NCI-H748 treated with DMSO at 0.1 percent for 48 hours (cell line): ENCODE data around the gene FANCI.

ENCODE experiments used
- DNase-seq: peaks from one replicate; lab custom pipeline; 2025; lab: John Stamatoyannopoulos, UW

The FANCI gene

DNA sequence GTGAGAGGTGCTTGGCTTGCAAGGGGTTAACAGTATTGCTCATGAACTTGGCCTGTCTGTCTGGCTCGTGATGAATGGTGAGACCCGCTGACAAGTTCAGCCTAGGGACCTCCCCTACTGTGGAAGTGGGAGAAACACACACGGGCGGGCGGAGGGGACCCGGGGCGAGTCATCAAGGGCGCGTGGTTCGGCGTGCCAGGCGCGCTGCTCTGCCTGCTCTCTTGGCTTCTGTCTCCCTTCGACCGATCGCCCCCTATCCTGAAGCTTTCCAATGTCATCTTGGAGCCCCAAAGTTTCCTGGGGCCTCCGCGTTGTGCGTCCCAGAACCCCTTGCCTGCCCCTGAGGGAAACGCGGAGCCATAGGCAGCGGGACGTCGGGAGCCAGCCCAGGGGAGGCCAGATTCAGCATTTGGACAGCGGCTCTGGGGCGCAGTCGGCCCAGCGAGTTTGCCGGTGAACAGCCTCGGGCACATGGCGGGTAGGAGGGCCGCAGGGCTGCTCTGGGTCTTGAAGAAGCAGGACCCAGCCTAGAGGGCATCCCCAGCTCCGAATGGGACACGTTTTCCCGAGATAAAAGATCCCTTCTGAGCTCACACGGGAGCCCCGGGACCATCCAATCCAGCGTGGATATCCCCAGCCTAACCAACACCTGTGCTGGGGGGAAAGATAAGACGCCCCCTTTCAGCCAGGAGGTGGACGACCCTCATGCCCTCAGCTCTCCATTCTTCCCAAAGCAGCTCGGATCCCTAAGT lies 117.8 kb downstream of the FANCI start:
- peak; percentile 34 for DNase-seq

DNA sequence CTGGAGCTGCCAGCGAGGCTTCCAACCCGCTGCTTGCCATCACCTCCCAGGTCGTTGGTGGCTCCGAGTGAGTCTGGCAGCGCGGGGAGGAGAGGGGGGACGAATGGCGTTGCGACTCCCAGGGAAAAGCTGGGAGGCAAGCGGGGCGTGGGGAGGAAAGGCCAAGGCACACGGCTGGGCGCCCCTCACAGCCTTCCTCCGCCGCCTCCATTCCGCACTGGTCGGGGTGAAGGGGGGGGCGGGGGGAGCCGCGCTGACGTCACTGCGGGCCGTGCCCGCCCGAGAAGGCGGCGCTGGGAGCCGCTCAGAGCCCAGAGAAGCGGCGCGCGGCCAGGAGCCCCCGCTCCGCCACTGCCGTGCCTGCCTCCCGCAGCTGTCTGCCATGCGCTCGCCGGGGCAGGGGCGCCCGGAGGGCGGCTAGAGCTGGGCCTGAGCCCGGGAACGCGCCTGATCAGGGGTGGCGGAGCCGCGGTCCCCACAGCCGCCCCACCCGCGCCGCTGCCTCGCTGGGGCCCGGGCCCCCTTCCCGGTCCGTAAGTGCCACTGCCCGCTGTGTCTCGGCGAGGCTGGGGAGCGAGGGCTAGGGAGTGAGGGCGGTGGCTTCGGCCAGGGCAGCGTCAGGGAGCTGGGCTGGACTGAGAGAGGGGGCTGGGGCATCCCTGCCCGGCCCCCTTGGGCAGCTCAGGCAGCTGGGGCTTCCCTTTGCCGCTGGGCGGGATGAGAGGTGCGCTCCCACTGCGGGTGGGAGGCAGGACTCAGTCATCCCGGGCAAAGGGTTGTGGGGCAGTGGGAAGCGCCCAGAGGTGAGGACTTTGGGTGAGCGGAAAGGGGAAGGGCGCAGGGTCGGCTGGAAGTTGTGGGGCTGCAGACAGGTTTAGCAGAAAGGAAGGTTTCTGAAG lies 118.7 kb downstream of the FANCI start:
- DNase-seq, result peak; percentile 39

DNA sequence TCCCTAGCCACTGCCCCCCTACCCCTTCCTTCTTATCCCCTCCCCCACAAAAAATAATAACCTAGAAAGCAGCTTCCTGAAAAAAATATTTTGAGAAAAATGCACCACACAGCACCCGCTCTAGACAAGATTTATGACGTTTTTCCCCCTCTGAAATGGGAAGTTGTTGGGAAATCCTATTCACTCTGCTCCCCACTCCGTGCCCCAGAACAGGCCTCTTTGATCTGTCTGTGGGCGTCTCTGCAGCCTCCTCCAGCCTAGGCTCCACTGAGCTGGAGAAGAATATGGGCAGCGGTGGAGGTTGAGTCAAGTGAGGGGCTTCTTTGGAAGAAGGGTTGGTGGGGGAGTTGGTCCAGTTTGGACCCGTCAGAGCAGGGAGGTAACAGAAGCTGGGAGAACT lies 119.4 kb downstream of the FANCI start:
- DNase-seq, result no peak

- DNase-seq, result no peak
Measured at GRCh38 chr15:89363770-89364169, 120.0 kb downstream of the FANCI start.

DNA sequence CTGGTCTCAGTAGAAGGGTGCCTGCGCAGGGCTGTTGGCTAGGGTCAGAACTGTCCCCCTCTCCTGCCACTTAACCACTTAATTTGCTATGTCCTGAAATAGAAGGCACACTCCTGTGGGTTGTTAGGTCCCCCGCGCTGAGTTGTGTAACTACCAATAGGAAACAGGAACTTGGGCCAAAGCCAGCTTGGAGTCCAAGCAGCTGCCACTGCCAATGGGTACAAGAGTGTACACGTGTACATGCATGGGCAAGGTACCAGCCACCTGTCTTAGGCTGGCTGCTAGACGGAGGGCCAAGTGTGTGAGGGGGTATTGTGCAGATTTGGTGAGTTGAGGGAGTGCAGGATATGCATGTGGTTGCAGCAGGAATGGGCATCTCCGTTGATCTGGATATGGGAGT lies 120.6 kb downstream of the FANCI start:
- no peak for DNase-seq

- no peak for DNase-seq
Measured at GRCh38 chr15:89364741-89365450, 121.1 kb downstream of the FANCI start.

DNA sequence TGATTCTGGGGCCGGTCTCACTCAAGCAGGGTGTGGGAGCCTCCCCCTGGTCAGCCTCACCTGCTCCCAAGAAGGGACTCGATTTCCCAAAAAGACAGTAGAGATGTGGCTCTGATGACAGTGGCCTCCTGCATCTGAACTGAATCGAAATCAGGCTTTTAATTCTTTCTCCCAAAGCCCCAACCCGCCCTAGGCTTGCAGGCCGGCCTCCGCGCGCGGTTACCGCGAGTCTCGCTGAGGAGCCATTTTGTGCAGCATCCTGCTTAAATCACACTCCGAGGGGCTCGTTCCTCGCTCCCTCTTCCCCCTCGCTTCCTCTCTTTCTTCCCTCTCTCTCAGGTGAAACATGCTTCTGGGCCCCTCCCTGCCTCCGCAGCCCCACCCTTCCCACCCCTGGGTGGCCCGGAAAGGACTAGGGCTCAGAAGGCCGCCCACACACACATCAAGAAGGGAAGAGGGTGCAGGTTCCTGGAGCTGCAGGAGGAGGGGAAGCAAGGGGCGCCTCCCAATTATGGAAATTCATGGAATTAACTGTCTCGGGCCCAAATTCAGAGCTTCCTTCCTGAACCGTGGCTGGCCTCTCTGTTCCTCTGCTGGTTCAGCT lies 121.8 kb downstream of the FANCI start:
- no peak for DNase-seq
